H7 (cell line): ENCODE data around the gene CTDP1. TPM values are rescaled to one million over a fixed set of nuclear protein-coding genes. Genes with fewer than 3 reads are reported as not detected.

ENCODE experiments used
- DNase-seq: peaks from one replicate; pipeline ENCODE4 v3.0.0; 2012
- H3K27me3 ChIP-seq: 2 replicates; pipeline ENCODE4 v1.6.0; 2011; ENCODE audit warnings: mild to moderate bottlenecking, low read length; ENCODE audit not compliant: control insufficient read depth, insufficient read depth
- H3K36me3 ChIP-seq: replicated peaks from 2 replicates; pipeline ENCODE4 v1.5.1; 2011; ENCODE audit warnings: low read length; ENCODE audit not compliant: control insufficient read depth, insufficient read depth
- H3K4me3 ChIP-seq: 2 replicates; pipeline ENCODE4 v1.5.1; 2011; ENCODE audit warnings: low read depth, mild to moderate bottlenecking, control low read depth, low read length, moderate library complexity; ENCODE audit not compliant: insufficient read depth
- total RNA-seq: library from RNA; depleted of rRNA; stranded (reverse); fragments of >200 nt; shearing (Covaris generic); gene quantifications from 2 replicates; pipeline ENCODE4 v1.2.3, GENCODE V29; 2014

Gene CTDP1
- total RNA-seq, 1 experiment from 2014 or later: 38.9 TPM

DNA sequence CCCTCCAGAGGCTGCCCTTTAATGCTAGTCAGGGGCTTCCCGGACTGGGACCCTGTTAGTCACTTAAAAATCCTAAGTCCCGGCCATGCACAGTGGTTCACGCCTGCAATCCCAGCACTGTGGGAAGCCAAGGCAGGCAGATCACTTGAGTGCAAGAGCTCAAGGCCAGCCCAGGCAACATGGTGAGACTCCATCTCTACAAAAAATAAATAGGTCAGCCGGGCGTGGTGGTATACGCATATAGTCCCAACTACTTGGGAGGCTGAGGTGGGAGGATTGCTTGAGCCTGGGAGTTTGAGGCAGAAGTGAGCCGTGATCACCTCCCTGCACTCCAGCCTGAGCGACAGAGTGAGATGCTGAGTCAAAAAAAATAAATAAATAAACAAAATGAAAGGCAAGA, 100.9 kb downstream of the CTDP1 start:
- no peak overlapping the region for H3K4me3 ChIP-seq
- H3K36me3 ChIP-seq: no peaks in the 10 kb centered on the region
- no peak for DNase-seq
- no peaks in the 10 kb centered on the region for H3K27me3 ChIP-seq

GRCh38 chr18:79781331-79781941, 101.8 kb downstream of the CTDP1 start:
- H3K36me3 ChIP-seq: no peaks in the 10 kb centered on the region
- no peaks in the 10 kb centered on the region for H3K27me3 ChIP-seq
- H3K4me3 ChIP-seq: no peak overlapping the region
- DNase-seq: no peak

- Histone ChIP-seq H3K36me3 (no peaks in the 10 kb centered on the region), H3K27me3 (peaks cover 8% of the 10 kb centered on the region; the same call in 1 of the 2 replicates), H3K4me3 (no peak overlapping the region)
- DNase-seq: peak; percentile 83
These were observed 103.1 kb downstream of the CTDP1 start for GRCh38 chr18:79782566-79783308.

- DNase-seq: peak; percentile 61
These were observed 104.7 kb downstream of the CTDP1 start for GRCh38 chr18:79784071-79784913.

GRCh38 chr18:79784965-79785770, 105.6 kb downstream of the CTDP1 start:
- Histone ChIP-seq H3K27me3 (peaks cover 15% of the 10 kb centered on the region; the same call in 1 of the 2 replicates), H3K4me3 (no peak overlapping the region), H3K36me3 (no peaks in the 10 kb centered on the region)
- DNase-seq: peak; percentile 62

More at GRCh38 chr18:79784071-79784913, 104.7 kb downstream of the CTDP1 start:
- Histone ChIP-seq H3K27me3 (peaks cover 15% of the 10 kb centered on the region; the same call in 1 of the 2 replicates), H3K4me3 (no peak overlapping the region), H3K36me3 (no peaks in the 10 kb centered on the region)

DNA sequence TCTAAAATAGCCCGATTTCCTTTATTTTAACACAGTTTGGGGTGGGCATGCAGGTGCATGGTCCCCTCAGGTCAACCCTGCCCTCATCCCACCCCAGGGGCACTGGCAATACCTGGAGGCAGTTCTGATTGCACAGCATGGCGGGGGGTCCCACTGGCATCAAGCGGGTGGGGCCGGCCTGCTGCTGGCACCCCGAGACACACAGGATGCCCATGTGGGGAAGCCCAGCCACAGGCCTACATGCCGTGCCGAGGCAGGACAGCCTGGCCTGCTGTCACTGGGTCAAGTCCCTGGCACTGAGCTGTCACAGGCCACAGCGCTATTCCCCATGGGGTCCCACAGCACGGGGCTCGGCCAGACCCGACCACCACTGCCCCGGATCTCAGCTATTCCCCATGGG, 106.2 kb downstream of the CTDP1 start:
- H3K4me3 ChIP-seq: no peak overlapping the region
- no peaks in the 10 kb centered on the region for H3K36me3 ChIP-seq
- peaks cover 15% of the 10 kb centered on the region; the same call in 1 of the 2 replicates for H3K27me3 ChIP-seq
- DNase-seq: no peak

GRCh38 chr18:79786304-79786703, 106.7 kb downstream of the CTDP1 start:
- DNase-seq: no peak
- Histone ChIP-seq H3K36me3 (no peaks in the 10 kb centered on the region), H3K4me3 (no peak overlapping the region), H3K27me3 (peaks cover 15% of the 10 kb centered on the region; the same call in 1 of the 2 replicates)

DNA sequence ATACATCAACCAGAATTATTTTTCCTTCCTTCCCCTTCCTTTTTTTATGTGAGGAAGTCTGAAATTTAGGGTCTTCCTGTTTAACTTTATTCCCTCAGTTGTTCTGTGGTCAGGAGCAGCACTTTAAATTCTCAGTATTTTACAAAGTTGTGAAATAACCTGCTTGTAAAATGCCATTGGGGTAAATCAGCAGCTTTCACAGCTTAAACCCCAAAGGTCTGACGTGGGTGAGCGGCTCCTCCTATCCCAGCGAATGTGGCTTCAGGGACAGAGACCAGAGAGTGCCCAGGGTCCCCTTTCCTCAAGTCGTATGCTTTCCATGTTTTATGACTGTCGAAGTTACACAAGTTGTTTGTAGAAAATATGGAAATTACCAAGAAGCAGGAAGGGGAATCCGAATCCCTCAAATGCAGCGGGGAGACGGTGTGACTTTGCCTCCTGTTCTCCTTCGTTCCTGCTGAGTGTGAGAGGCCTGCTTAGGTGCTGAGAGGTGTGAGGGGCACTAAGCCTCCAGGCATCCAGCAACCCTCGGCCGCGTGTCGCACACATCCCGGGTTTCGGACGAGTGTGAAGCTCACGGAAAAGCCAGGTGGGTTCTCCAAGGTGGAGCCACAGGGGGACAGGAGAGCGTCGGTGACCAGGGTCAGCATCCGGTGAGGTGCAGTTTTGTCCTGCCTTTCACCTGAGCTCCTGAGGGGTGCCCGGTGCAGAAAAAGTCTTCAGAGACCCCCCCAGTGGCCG, 107.4 kb downstream of the CTDP1 start:
- Histone ChIP-seq H3K36me3 (no peaks in the 10 kb centered on the region), H3K4me3 (no peak overlapping the region), H3K27me3 (peaks cover 15% of the 10 kb centered on the region; the same call in 1 of the 2 replicates)
- peak; percentile 64 for DNase-seq

DNA sequence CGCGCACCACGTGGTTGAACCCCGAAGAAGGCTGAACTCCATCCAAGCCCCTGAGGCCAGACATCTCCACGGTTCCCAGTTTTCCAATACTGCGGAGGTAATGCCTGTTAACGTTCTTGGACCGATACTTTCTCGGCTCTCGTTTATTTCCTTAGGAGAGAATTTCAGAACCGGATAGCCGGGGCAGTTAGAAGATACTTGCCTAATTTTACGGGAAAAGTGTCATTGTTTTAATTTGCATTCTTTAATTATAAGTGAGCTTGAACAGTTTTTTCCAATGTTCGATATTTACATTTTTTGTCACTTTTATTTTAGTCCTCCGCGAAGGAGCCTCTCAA, 107.9 kb downstream of the CTDP1 start:
- no peak for DNase-seq
- Histone ChIP-seq H3K36me3 (no peaks in the 10 kb centered on the region), H3K4me3 (no peak overlapping the region), H3K27me3 (peaks cover 15% of the 10 kb centered on the region; the same call in 1 of the 2 replicates)

DNA sequence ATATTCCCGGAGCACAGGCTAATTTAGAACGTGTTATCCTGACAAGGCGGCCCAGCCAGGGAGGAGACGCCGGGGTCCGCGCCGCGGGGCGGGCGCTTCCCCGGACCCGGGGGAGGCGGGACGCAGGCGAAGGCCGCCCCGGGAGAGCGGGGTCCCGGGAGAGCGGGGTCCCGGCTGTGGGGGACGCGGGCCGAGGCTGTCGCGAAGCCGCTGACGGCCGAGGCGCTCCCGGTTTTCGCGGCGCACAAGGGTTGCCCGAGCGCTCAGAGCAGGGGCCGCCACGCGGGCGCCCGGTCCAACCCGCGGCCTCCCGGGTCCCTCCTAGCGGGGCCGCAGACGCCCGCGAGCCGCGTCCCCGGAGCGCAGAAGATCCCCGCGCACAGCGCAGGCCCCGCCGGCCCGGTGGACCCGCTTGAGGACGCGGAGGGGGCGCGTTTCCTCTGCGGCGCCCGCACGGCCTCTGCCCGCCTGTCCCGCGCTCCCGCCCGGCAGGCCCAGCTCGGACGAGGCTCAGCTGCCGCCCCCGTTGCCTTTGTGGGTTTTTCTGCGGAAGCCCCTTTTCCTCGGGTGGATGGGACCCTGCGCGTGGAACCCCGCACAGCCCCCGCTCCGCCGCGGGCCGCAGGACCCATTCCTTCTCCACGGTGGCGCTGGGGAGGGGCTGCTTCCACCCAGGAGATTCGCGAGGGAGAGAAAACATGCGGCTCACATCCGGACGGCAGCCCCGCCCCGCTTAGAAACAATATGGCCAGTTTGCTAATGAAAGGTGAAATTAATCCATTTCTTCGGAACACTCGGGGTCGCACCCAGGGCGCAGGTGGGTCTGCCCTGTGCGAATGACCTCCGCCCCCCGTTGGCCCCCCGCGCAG, 108.5 kb downstream of the CTDP1 start:
- H3K36me3 ChIP-seq: no peaks in the 10 kb centered on the region
- peak overlapping the region; percentile 19; the same call in 1 of the 2 replicates for H3K4me3 ChIP-seq
- peaks cover 15% of the 10 kb centered on the region; the same call in 1 of the 2 replicates for H3K27me3 ChIP-seq
- DNase-seq: peak; percentile 92

- H3K4me3 ChIP-seq: no peak overlapping the region
- peak; percentile 92 for DNase-seq
These were observed 109.1 kb downstream of the CTDP1 start for GRCh38 chr18:79788734-79789085.

GRCh38 chr18:79789091-79789891, 109.7 kb downstream of the CTDP1 start:
- Histone ChIP-seq H3K4me3 (no peak overlapping the region), H3K36me3 (no peaks in the 10 kb centered on the region), H3K27me3 (peaks cover 15% of the 10 kb centered on the region; the same call in 1 of the 2 replicates)
- DNase-seq: peak; percentile 70

More at GRCh38 chr18:79788734-79789085, 109.1 kb downstream of the CTDP1 start:
- Histone ChIP-seq H3K27me3 (peaks cover 15% of the 10 kb centered on the region; the same call in 1 of the 2 replicates), H3K36me3 (no peaks in the 10 kb centered on the region)
